ENCODE measurements around the gene ALDH3A1. TPM values are rescaled to one million over a fixed set of nuclear protein-coding genes. Genes with fewer than 3 reads are reported as not detected.

The ALDH3A1 gene
- total RNA-seq, 1 donor from 2014 or later = 14.4 TPM

DNA sequence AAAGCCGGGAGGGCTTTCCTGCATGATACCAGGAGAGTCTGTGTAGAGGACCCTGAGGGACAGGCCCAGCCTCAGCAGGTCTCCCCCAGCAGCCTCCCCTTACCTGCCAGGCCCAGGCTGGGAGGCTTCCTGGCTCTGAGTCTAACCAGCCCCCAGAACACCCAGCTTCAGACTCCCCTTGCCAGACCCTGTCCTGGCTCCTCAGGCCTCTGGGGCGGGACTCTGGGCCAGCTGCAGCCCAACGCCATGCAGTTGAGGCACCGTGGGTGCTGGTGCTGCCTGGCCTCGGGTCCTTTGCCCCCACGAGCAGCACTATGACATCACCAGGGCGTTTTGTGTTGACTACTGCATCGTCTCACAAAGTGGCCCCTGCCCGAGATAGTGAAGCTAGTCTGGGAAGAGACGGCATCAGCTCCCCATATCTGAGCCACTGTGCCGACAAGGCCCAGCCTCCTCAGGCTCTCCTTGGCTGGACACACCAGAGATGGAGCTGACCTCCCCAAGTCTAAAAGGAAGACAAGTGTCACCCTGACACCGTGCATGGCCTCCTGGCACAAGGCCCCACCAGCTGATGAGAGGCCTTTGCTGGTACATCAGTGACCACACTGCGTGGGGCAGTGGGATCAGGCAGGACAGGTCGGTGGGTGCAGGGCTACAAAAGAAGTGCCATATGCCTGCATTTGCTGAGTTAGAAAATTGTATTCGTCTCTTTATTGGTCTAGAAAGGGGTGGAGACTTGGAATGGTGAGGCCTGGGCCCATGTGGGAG, 10.6 kb downstream of the ALDH3A1 start:
- TF ChIP-seq, protein P1, sequence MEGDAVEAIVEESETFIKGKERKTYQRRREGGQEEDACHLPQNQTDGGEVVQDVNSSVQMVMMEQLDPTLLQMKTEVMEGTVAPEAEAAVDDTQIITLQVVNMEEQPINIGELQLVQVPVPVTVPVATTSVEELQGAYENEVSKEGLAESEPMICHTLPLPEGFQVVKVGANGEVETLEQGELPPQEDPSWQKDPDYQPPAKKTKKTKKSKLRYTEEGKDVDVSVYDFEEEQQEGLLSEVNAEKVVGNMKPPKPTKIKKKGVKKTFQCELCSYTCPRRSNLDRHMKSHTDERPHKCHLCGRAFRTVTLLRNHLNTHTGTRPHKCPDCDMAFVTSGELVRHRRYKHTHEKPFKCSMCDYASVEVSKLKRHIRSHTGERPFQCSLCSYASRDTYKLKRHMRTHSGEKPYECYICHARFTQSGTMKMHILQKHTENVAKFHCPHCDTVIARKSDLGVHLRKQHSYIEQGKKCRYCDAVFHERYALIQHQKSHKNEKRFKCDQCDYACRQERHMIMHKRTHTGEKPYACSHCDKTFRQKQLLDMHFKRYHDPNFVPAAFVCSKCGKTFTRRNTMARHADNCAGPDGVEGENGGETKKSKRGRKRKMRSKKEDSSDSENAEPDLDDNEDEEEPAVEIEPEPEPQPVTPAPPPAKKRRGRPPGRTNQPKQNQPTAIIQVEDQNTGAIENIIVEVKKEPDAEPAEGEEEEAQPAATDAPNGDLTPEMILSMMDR (IDR thresholded peaks at IDR 0.05) = no peak
- no peaks in the 10 kb centered on the region for H3K27me3 ChIP-seq
- intact Hi-C loops (cut with DNase I) = no loop called here
- no peak overlapping the region for H3K27ac ChIP-seq
- no peak for DNase-seq (ENCODE audit: low spot score in 2 of 2)
- no peaks in the 10 kb centered on the region for H3K36me3 ChIP-seq
- no peaks in the 10 kb centered on the region for H3K4me1 ChIP-seq
- no peak overlapping the region for H3K4me3 ChIP-seq
- no peaks in the 10 kb centered on the region for H3K9me3 ChIP-seq

DNA sequence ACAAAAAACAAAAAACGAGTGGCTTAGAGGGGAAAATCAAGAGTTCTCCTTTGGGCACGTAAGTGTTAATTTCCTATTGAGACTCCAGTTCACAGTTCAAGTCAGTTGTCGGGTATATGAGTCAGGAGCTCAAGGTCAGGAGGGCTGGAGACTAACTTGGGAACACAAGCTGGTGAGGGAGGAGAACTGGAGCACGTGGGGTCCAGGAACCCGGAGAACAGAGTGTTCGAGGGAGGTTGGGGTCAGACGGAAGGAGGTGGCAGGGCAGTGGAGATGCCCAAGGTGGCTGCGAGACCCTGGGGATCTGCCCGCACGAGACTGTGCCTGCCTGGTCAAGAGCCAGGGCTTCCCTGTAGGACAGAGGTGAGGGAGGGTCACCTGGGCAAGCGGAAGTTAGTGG, 12.0 kb downstream of the ALDH3A1 start:
- H3K4me3 ChIP-seq = no peak overlapping the region
- intact Hi-C loops (cut with DNase I) = no loop called here
- H3K4me1 ChIP-seq = peaks cover 1% of the 10 kb centered on the region in 2 donors
- H3K27me3 ChIP-seq = no peaks in the 10 kb centered on the region
- DNase-seq (ENCODE audit: low spot score in 2 of 2) = no peak
- no peaks in the 10 kb centered on the region for H3K9me3 ChIP-seq
- TF ChIP-seq, protein P1 (IDR thresholded peaks at IDR 0.05) = no peak
- H3K36me3 ChIP-seq = no peaks in the 10 kb centered on the region
- H3K27ac ChIP-seq = no peak overlapping the region

DNA sequence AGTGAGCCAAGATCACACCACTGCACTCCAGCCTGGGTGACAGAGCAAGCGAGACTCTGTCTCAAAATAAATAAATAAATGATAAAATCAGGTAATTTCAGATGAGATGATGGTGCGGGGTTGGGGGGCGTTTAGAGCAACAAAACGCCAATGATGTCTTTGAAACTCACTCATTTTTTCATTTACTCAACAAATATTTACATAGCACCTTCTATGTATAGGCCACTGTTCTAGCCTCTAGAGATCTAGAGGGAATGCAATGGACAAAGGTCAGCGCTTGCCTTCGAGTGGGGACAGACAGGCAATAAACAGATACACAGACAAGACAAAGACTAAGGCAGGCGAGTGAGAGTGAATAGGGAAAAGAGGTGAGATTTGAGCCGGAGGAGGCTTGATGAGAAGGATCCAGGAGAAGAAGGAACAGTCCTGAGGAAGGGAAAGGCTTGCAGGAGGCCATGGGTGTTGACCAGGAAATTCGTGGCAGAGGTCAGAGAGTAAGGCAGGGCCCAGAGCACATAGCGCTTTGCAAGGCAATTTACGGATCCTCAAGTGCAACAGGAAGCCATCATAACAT, 14.1 kb downstream of the ALDH3A1 start:
- Histone ChIP-seq H3K27ac (no peak overlapping the region), H3K27me3 (no peaks in the 10 kb centered on the region), H3K4me1 (peaks cover 4 to 5% of the 10 kb centered on the region in 2 donors), H3K9me3 (no peaks in the 10 kb centered on the region), H3K36me3 (no peaks in the 10 kb centered on the region), H3K4me3 (no peak overlapping the region)
- TF ChIP-seq, protein P1 (IDR thresholded peaks at IDR 0.05) = no peak
- DNase-seq (ENCODE audit: low spot score in 2 of 2) = no peak
- intact Hi-C loops (cut with DNase I) = no loop called here

DNA sequence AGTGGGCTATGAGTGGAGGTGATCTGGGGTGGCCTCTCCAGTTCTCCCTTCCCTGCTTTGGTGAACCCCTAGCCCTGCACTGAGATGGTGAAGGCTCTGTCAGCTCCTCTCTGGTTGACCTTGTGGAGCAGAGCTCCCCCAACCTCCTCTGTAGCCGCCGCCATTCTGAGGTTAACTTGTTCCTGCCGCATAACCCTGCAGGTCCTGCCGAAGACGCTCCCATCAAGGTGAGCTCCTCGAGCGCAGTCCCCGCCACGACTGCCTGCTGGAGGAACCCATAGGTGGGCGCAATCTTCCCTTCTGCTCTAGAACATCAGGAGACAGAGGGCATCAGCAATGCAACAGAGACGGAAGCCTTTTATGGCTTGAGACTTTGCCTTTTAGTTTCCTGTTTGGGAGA, 16.5 kb downstream of the ALDH3A1 start:
- intact Hi-C loops (cut with DNase I) = no loop called here
- Histone ChIP-seq H3K36me3 (no peaks in the 10 kb centered on the region), H3K27ac (peak overlapping the region in 1 of 2 donors; percentile 21), H3K4me1 (peaks cover 12 to 17% of the 10 kb centered on the region in 2 donors), H3K27me3 (no peaks in the 10 kb centered on the region), H3K4me3 (no peak overlapping the region), H3K9me3 (no peaks in the 10 kb centered on the region)
- TF ChIP-seq, protein P1 (IDR thresholded peaks at IDR 0.05) = no peak
- no peak for DNase-seq (ENCODE audit: low spot score in 2 of 2)

DNA sequence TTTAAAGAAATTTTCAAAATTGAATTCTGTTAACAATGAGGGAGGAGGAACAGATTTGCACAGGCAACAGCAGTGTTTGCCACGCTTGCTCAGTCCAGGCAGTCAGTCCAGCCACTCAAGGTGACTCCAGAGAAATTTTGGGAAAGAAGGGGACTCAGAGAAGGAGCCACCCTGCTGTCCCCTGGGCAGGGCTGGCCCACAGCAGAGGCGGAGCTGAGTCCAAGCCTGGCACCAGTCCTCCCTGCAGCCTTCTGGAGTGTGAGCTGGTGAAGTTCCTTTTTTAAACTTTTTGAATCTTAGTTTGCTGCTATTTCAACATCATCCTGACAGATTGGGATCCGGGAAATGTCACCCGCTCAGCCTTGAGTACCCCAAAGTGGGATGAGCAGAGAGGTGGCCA, 17.3 kb downstream of the ALDH3A1 start:
- no peaks in the 10 kb centered on the region for H3K36me3 ChIP-seq
- intact Hi-C loops (cut with DNase I) = no loop called here
- H3K4me3 ChIP-seq = no peak overlapping the region
- TF ChIP-seq, protein P1 (IDR thresholded peaks at IDR 0.05) = no peak
- peak overlapping the region; percentile 21 to 40 for H3K27ac ChIP-seq
- no peak for DNase-seq (ENCODE audit: low spot score in 2 of 2)
- H3K9me3 ChIP-seq = no peaks in the 10 kb centered on the region
- H3K27me3 ChIP-seq = no peaks in the 10 kb centered on the region
- H3K4me1 ChIP-seq = peaks cover 12 to 17% of the 10 kb centered on the region in 2 donors
